Karpas-422 (cell line): ENCODE measurements around the gene FLVCR2. TPM values are rescaled to one million over a fixed set of nuclear protein-coding genes. Genes with fewer than 3 reads are reported as not detected.

Experiments
- DNase-seq: peaks from one replicate; pipeline ENCODE4 v3.0.0-alpha.2; 2015
- H2AFZ ChIP-seq: fragments of 200-600 bp; sonication (generic); 2 replicates; pipeline ENCODE4 v1.6.1; 2014; ENCODE audit warnings: antibody characterized with exemption, low read length, mixed read lengths
- H3K27ac ChIP-seq: fragments of 200-600 bp; sonication (generic); 2 replicates; pipeline ENCODE4 v1.5.1; 2014; ENCODE audit warnings: mild to moderate bottlenecking, low read length, moderate library complexity
- H3K27me3 ChIP-seq: fragments of 200-600 bp; sonication (generic); 2 replicates; pipeline ENCODE4 v1.6.1; 2014; ENCODE audit warnings: low read length, mixed read lengths
- H3K36me3 ChIP-seq: fragments of 200-600 bp; sonication (generic); 2 replicates; pipeline ENCODE4 v1.6.1; 2014; ENCODE audit warnings: low read length, mixed read lengths; ENCODE audit not compliant: insufficient read depth
- H3K4me1 ChIP-seq: fragments of 200-600 bp; sonication (generic); 2 replicates; pipeline ENCODE4 v1.6.1; 2014; ENCODE audit warnings: mild to moderate bottlenecking, low read length, mixed read lengths
- H3K4me2 ChIP-seq: fragments of 200-600 bp; sonication (generic); 2 replicates; pipeline ENCODE4 v1.6.1; 2014; ENCODE audit warnings: low read length, low read depth, mild to moderate bottlenecking; ENCODE audit not compliant: poor library complexity, severe bottlenecking
- H3K4me3 ChIP-seq: fragments of 200-600 bp; sonication (generic); 2 replicates; pipeline ENCODE4 v1.5.1; 2014; ENCODE audit warnings: mild to moderate bottlenecking, antibody characterized with exemption, low read length, mixed read lengths
- H3K79me2 ChIP-seq: fragments of 200-600 bp; sonication (generic); 2 replicates; pipeline ENCODE4 v1.6.1; 2014; ENCODE audit warnings: mild to moderate bottlenecking, low read length, mixed read lengths
- H3K9ac ChIP-seq: fragments of 200-600 bp; sonication (generic); 2 replicates; pipeline ENCODE4 v1.6.0; 2014; ENCODE audit warnings: low read length
- H3K9me2 ChIP-seq: fragments of 200-600 bp; sonication (generic), shearing (Covaris generic); replicated peaks from 2 replicates; pipeline ENCODE4 v1.6.0; 2014; ENCODE audit warnings: mild to moderate bottlenecking, low read length, moderate library complexity; ENCODE audit not compliant: insufficient read depth
- H3K9me3 ChIP-seq: fragments of 300-700, 200-600 bp; sonication (generic); 2 replicates; pipeline ENCODE4 v1.6.1; 2014; ENCODE audit warnings: low read length, mixed read lengths
- H4K20me1 ChIP-seq: fragments of 200-600 bp; sonication (generic); 2 replicates; pipeline ENCODE4 v1.6.1; 2014; ENCODE audit warnings: mild to moderate bottlenecking, antibody characterized with exemption, low read length, low read depth; ENCODE audit not compliant: insufficient read depth
- total RNA-seq: library from RNA; depleted of rRNA; stranded (reverse); fragments of >200 nt; shearing (Covaris generic); gene quantifications from 2 replicates; pipeline ENCODE4 v1.2.3, GENCODE V29; 2014; ENCODE audit warnings: low replicate concordance

FLVCR2 gene
- total RNA-seq, 1 experiment from 2014 or later: not detected

DNA sequence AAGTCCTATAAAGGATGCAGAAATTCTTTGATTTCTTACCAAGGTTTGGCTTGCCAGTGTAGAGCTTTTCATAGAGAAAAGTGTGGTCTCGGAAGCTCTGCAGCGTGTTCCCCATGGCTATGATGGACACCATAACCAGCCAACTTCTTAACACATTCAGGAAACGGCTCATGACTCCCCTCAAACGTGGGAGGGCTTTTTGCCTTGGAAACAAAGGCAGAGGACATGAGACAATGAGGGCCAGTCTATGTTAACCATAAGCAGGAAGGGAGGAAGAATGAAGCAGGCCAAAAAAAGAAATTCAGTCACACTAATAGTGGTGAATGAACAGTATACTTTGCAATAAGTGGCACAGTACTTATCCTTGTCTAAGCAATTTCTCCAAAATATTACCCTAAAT lies 78.9 kb downstream of the FLVCR2 start:
- no peak overlapping the region for H3K9ac ChIP-seq
- H3K9me2 ChIP-seq: no peaks in the 10 kb centered on the region
- H3K4me1 ChIP-seq: peaks cover 23% of the 10 kb centered on the region
- peaks cover 9% of the 10 kb centered on the region; the same call in 1 of the 2 replicates for H3K36me3 ChIP-seq
- no peaks in the 10 kb centered on the region for H3K27me3 ChIP-seq
- H3K79me2 ChIP-seq: peaks cover 45% of the 10 kb centered on the region
- H3K4me3 ChIP-seq: no peak overlapping the region
- H2AFZ ChIP-seq: no peak overlapping the region
- H3K9me3 ChIP-seq: no peaks in the 10 kb centered on the region
- H4K20me1 ChIP-seq: no peaks in the 10 kb centered on the region
- DNase-seq: no peak
- no peak overlapping the region for H3K4me2 ChIP-seq
- H3K27ac ChIP-seq: no peak overlapping the region

DNA sequence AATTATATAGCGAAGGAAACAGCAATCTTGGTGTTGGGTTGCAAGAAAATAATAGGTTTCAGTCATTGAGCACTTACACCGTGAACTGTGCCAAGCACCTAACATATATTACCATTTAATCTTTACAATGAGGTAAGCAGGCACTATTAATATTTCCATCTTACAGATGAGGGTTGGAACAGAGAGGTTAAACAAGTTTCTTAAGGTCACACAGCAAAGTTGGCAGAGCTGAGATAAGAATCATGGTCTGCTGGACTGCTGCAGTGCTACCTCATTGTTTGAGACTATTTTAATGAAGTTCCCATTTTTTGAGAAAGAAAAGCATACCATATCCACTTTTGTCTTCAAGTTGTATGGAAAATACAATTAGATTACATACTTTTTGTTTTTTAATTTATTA lies 80.5 kb downstream of the FLVCR2 start:
- Histone ChIP-seq H3K4me2 (peak overlapping the region; percentile 83), H3K27me3 (no peaks in the 10 kb centered on the region), H3K4me3 (no peak overlapping the region), H3K9ac (no peak overlapping the region), H3K79me2 (peaks cover 58% of the 10 kb centered on the region), H4K20me1 (no peaks in the 10 kb centered on the region), H2AFZ (no peak overlapping the region), H3K9me3 (no peaks in the 10 kb centered on the region), H3K4me1 (peaks cover 30% of the 10 kb centered on the region), H3K27ac (no peak overlapping the region), H3K9me2 (no peaks in the 10 kb centered on the region), H3K36me3 (peaks cover 5% of the 10 kb centered on the region; the same call in 1 of the 2 replicates)
- no peak for DNase-seq

- Histone ChIP-seq H3K4me2 (peak overlapping the region; percentile 83), H3K9me2 (no peaks in the 10 kb centered on the region), H4K20me1 (no peaks in the 10 kb centered on the region), H3K27me3 (no peaks in the 10 kb centered on the region), H3K9ac (peak overlapping the region; percentile 81), H3K4me3 (peak overlapping the region; percentile 79), H3K79me2 (peaks cover 71% of the 10 kb centered on the region), H2AFZ (peak overlapping the region; percentile 18; the same call in 1 of the 2 replicates), H3K9me3 (no peaks in the 10 kb centered on the region), H3K36me3 (peaks cover 10% of the 10 kb centered on the region; the same call in 1 of the 2 replicates), H3K27ac (peak overlapping the region; percentile 52), H3K4me1 (peaks cover 30% of the 10 kb centered on the region)
- peak; percentile 57 for DNase-seq
These were observed 81.8 kb downstream of the FLVCR2 start for GRCh38 chr14:75660238-75660629.

DNA sequence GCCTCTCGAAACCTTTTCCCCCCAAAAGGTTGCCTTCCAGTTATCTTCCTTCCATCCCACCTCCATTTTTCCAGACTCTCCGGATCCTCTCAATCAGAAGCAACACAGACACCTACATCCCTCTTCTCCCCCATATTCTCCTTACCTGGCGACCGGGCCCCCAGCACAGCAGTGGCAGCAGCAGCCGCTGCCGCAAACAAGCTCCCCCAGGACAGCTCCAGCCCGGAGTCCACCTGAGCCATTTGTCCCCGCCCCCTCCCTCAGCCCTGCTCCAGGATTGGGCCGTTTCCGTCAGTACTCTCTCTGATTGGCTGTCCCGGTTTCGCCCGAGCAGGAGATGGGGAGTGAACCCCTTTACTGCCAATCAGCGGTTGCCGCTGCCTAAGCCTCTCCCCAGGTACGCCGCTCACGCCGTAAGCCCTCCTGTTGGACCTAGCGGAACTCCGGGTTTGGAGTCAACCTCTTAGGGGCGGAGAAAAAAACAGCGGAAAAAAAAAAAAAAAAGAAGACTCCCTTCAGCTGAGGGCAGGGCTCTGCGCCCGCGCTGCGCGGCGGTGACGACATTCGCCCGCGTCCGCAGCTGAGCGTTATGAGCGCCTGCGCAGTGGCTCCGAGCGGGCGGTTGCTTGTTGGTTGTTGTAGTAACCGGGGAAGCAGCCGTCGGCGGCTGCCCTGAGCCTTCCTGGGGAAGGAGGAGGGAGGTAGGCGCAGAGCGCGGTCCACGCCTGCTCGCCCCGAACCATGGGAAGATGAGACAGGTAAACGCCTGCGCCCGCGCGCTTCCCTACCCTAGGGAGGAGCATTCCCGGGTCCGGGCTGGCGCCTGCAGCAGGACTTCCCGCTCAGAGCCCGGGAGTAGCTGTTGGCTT lies 82.4 kb downstream of the FLVCR2 start, which contains the start of the genes ERG28 and TTLL5:
ERG28 (minus strand) TSS at position 247 of the 869 bp plus-strand sequence. CDS start 3,374 bp downstream, outside the sequence.
TTLL5 (plus strand) TSS at position 617 of the 869 bp plus-strand sequence. CDS start 1,904 bp downstream, outside the sequence.
- Histone ChIP-seq H3K4me3 (peak within 1 kb of the TSS; percentile 79), H3K4me2 (peak within 1 kb of the TSS; percentile 83), H3K4me1 (peaks cover 30% of the 10 kb centered on the region), H3K27me3 (no peaks in the 10 kb centered on the region), H2AFZ (peak within 1 kb of the TSS; percentile 62), H3K9ac (peak within 1 kb of the TSS; percentile 81), H3K36me3 (peaks cover 7% of the 10 kb centered on the region; the same call in 1 of the 2 replicates), H3K79me2 (peaks cover 73% of the 10 kb centered on the region), H4K20me1 (no peaks in the 10 kb centered on the region), H3K9me3 (no peaks in the 10 kb centered on the region), H3K27ac (peak within 1 kb of the TSS; percentile 52), H3K9me2 (no peaks in the 10 kb centered on the region)
- DNase-seq: peak; percentile 100

- Histone ChIP-seq H3K4me3 (peak overlapping the region; percentile 79), H3K79me2 (peaks cover 79% of the 10 kb centered on the region), H3K9ac (peak overlapping the region; percentile 81), H3K9me3 (no peaks in the 10 kb centered on the region), H2AFZ (peak overlapping the region; percentile 62), H3K9me2 (no peaks in the 10 kb centered on the region), H3K27ac (peak overlapping the region; percentile 24), H3K27me3 (no peaks in the 10 kb centered on the region), H4K20me1 (no peaks in the 10 kb centered on the region), H3K4me1 (peaks cover 30% of the 10 kb centered on the region), H3K4me2 (peak overlapping the region; percentile 74), H3K36me3 (peaks cover 10% of the 10 kb centered on the region; the same call in 1 of the 2 replicates)
- DNase-seq: no peak
These were observed 83.0 kb downstream of the FLVCR2 start for GRCh38 chr14:75661499-75661814.

DNA sequence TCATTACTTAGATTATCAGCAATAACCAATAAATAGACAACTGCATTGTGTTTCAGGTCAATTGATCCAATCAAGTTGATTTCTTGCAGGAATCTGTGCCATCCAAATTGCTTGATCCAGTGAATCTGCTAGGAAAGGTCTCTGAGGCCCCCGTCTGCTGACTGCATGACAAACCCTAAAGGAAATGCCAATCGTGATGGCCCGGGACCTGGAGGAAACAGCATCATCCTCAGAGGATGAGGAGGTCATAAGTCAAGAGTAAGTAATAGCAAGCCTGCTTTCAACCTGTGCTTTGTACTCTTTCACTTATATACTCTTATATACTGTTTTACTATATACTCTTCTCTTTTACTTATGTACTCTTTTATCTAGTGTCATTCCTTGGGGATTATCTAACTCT lies 84.5 kb downstream of the FLVCR2 start:
- Histone ChIP-seq H3K27me3 (no peaks in the 10 kb centered on the region), H3K79me2 (peaks cover 78% of the 10 kb centered on the region), H2AFZ (no peak overlapping the region), H3K9me2 (no peaks in the 10 kb centered on the region), H3K4me2 (peak overlapping the region; percentile 74), H3K9me3 (no peaks in the 10 kb centered on the region), H3K4me1 (peaks cover 30% of the 10 kb centered on the region), H3K4me3 (no peak overlapping the region), H3K36me3 (peaks cover 21% of the 10 kb centered on the region; the same call in 1 of the 2 replicates), H4K20me1 (no peaks in the 10 kb centered on the region), H3K27ac (no peak overlapping the region), H3K9ac (no peak overlapping the region)
- no peak for DNase-seq

DNA sequence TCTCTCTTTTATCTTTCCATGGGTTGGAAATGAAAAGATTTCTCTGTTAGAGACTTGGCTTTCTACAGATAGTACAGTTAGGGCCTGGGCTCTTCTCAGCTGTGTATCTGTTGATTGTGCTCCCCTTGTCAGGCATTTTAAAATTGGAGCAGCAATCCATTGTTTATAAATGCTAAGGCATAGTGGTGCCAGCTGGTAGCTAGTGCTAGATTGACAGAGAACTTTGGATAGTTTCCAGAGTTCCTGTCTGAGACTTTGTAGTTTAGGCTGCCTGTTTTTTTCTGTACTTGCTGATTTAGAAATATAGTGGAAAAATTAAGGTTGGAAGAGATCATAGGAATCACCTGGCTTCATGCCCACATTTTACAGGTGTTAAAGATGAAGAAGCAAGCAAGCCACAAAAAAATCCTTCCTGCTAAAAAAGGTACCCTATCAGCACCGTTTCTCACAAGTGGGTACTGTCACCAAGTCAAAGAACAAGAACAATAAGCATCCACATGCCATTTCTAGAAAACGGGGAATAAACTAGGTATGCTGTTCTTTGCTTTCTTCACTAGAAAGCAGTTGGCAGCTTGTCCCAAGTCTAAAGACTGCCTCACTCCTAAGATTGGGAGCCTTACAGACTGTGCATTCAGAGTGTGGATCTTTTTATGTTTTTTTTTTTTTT lies 88.8 kb downstream of the FLVCR2 start:
- H3K79me2 ChIP-seq: peaks cover 56% of the 10 kb centered on the region
- no peaks in the 10 kb centered on the region for H3K9me2 ChIP-seq
- no peak overlapping the region for H2AFZ ChIP-seq
- H3K9me3 ChIP-seq: no peaks in the 10 kb centered on the region
- no peak overlapping the region for H3K9ac ChIP-seq
- H3K4me2 ChIP-seq: no peak overlapping the region
- peaks cover 14% of the 10 kb centered on the region for H3K4me1 ChIP-seq
- no peaks in the 10 kb centered on the region for H4K20me1 ChIP-seq
- no peak for DNase-seq
- no peak overlapping the region for H3K4me3 ChIP-seq
- peaks cover 54% of the 10 kb centered on the region for H3K36me3 ChIP-seq
- no peaks in the 10 kb centered on the region for H3K27me3 ChIP-seq
- H3K27ac ChIP-seq: no peak overlapping the region

DNA sequence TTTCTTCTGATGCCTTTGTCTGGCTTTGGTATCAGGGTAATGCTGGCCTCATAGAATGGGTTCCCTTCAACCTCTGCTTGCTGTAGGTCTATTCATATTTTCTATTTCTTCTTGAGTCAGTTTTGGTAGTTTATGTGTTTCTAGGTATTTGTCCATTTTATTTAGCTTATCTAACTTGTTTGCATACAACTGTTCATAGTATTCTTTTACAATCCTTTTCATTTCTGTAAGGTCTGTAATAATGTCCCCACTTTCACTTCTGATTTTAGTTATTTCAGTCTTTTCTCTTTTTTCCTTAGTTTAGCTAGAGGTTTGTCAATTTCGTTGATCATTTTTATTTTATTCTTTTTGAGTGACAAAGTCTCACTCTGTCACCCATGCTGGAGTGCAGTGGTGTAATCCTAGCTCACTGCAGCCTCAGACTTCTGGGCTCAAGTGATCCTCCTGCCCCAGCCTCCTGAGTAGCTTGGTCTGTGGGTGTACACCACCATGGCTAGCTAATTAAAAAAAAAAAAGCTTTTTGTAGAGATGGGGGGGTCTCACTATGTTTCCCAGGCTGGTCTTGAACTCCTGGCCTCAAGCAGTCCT lies 94.3 kb downstream of the FLVCR2 start:
- peaks cover 11% of the 10 kb centered on the region for H3K4me1 ChIP-seq
- no peak overlapping the region for H3K4me3 ChIP-seq
- no peaks in the 10 kb centered on the region for H4K20me1 ChIP-seq
- peaks cover 37% of the 10 kb centered on the region for H3K36me3 ChIP-seq
- no peaks in the 10 kb centered on the region for H3K9me3 ChIP-seq
- DNase-seq: no peak
- no peak overlapping the region for H2AFZ ChIP-seq
- H3K27me3 ChIP-seq: no peaks in the 10 kb centered on the region
- no peaks in the 10 kb centered on the region for H3K9me2 ChIP-seq
- H3K27ac ChIP-seq: no peak overlapping the region
- H3K9ac ChIP-seq: no peak overlapping the region
- no peak overlapping the region for H3K4me2 ChIP-seq
- H3K79me2 ChIP-seq: peaks cover 56% of the 10 kb centered on the region
